Skeletal muscle tissue (tissue), 4 donors: Measurements from ENCODE around the gene UGT1A7. TPM values are rescaled to one million over a fixed set of nuclear protein-coding genes. Genes with fewer than 3 reads are reported as not detected.

Source experiments
- H3K27ac ChIP-seq: one replicate; pipeline ENCODE4 v1.7.0; 2013; ENCODE audit warnings: mild to moderate bottlenecking, low read depth, low read length, inconsistent platforms
- H3K27me3 ChIP-seq, 3 donors: one replicate each; pipeline ENCODE4 v1.7.0; 2013; ENCODE audit warnings: low read length in 3 of 3; ENCODE audit not compliant: control insufficient read depth in 3 of 3, insufficient read depth in 3 of 3
- H3K36me3 ChIP-seq, 3 donors: one replicate each; pipeline ENCODE4 v1.7.0; 2013; ENCODE audit warnings: low read length in 3 of 3; ENCODE audit not compliant: control insufficient read depth in 3 of 3, insufficient read depth in 3 of 3
- H3K4me1 ChIP-seq, 3 donors: one replicate each; pipeline ENCODE4 v1.7.0; 2013; ENCODE audit warnings: low read length in 3 of 3, mild to moderate bottlenecking in 3 of 3; ENCODE audit not compliant: control insufficient read depth in 3 of 3, insufficient read depth in 3 of 3
- H3K4me3 ChIP-seq, 3 donors: one replicate each; pipeline ENCODE4 v1.7.0; 2013; ENCODE audit warnings: low read length in 3 of 3
- H3K9ac ChIP-seq, 3 donors: one replicate each; pipeline ENCODE4 v1.7.0; 2013; ENCODE audit warnings: low read length in 3 of 3, mild to moderate bottlenecking in 3 of 3, moderate library complexity in 2 of 3, low read depth in 1 of 3
- H3K9me3 ChIP-seq, 3 donors: one replicate each; pipeline ENCODE4 v1.7.0; 2013; ENCODE audit warnings: low read length in 3 of 3; ENCODE audit not compliant: control insufficient read depth in 3 of 3
- total RNA-seq: library from RNA; depleted of rRNA; stranded (reverse); fragments of >200 nt; gene quantifications from one replicate; pipeline ENCODE4 v1.2.3, GENCODE V29; 2014
- donor health status: Osteomylitis.

UGT1A7 gene
- total RNA-seq, 1 donor from 2014 or later = not detected

DNA sequence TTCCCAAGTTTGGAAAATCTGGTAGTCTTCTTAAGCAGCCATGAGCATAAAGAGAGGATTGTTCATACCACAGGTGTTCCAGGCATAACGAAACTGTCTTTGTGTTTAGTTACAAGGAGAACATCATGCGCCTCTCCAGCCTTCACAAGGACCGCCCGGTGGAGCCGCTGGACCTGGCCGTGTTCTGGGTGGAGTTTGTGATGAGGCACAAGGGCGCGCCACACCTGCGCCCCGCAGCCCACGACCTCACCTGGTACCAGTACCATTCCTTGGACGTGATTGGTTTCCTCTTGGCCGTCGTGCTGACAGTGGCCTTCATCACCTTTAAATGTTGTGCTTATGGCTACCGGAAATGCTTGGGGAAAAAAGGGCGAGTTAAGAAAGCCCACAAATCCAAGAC, 90.5 kb downstream of the UGT1A7 start:
- Histone ChIP-seq H3K9me3 (peaks cover 0 to 1% (median 1%) of the 10 kb centered on the region in 3 donors), H3K36me3 (no peaks in the 10 kb centered on the region)

DNA sequence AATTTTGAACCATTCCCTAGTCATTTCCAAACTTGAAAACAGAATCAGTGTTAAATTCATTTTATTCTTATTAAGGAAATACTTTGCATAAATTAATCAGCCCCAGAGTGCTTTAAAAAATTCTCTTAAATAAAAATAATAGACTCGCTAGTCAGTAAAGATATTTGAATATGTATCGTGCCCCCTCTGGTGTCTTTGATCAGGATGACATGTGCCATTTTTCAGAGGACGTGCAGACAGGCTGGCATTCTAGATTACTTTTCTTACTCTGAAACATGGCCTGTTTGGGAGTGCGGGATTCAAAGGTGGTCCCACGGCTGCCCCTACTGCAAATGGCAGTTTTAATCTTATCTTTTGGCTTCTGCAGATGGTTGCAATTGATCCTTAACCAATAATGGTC, 90.9 kb downstream of the UGT1A7 start:
- Histone ChIP-seq H3K36me3 (no peaks in the 10 kb centered on the region), H3K4me1 (no peaks in the 10 kb centered on the region), H3K4me3 (no peak overlapping the region), H3K27me3 (peaks cover 0 to 7% (median 5%) of the 10 kb centered on the region in 3 donors), H3K27ac (no peak overlapping the region), H3K9me3 (peaks cover 0 to 4% (median 3%) of the 10 kb centered on the region in 3 donors), H3K9ac (no peak overlapping the region)

More for the DNA sequence above, 90.5 kb downstream of the UGT1A7 start:
- Histone ChIP-seq H3K4me1 (no peaks in the 10 kb centered on the region), H3K9ac (no peak overlapping the region), H3K4me3 (no peak overlapping the region), H3K27ac (no peak overlapping the region), H3K27me3 (peaks cover 0 to 7% (median 4%) of the 10 kb centered on the region in 3 donors)

DNA sequence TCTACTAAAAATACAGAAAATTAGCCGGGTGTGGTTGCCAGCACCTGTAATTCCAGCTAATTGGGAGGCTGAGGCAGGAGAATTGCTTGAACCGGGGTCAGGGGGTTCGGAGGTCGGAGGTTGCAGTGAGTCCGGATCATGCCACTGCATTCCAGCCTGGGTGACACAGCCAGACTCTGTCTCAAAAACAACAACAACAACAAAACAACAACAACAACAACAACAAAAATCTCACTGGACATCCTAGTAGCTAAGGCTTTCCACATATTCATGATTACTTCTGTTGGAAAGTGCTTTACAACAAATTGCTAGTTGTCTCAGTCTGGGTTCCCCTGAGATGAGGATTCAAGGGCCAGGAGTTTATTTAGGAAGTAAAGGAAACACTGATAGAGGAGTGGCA, 92.2 kb downstream of the UGT1A7 start:
- Histone ChIP-seq H3K27me3 (peaks cover 0 to 7% (median 5%) of the 10 kb centered on the region in 3 donors), H3K27ac (no peak overlapping the region), H3K4me1 (no peaks in the 10 kb centered on the region), H3K36me3 (no peaks in the 10 kb centered on the region), H3K9me3 (peaks cover 1 to 4% (median 3%) of the 10 kb centered on the region in 3 donors), H3K9ac (no peak overlapping the region), H3K4me3 (no peak overlapping the region)

DNA sequence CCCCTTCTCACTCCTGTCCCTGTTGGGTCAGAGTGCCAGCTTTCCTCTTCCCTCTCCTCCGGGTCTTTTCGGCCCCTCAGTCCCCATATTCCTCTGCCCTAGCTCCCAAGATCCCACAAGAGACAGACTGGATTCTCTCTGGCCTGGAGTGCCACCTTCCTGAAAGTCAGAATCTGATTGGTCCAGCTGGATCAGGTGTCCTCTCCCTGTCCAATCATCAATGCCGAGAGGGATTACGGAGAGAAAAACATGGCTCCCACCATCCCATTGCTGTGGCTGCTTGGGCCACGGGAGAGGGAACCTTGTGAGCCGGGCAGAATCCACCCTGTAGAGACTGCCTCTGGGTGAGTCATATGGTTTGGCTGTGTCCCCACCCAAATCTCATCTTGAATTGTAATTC, 93.7 kb downstream of the UGT1A7 start:
- Histone ChIP-seq H3K27ac (no peak overlapping the region), H3K4me1 (no peaks in the 10 kb centered on the region), H3K9me3 (peaks cover 4 to 6% (median 4%) of the 10 kb centered on the region in 3 donors), H3K9ac (no peak overlapping the region), H3K27me3 (peaks cover 0 to 9% (median 5%) of the 10 kb centered on the region in 3 donors), H3K4me3 (no peak overlapping the region), H3K36me3 (no peaks in the 10 kb centered on the region)

DNA sequence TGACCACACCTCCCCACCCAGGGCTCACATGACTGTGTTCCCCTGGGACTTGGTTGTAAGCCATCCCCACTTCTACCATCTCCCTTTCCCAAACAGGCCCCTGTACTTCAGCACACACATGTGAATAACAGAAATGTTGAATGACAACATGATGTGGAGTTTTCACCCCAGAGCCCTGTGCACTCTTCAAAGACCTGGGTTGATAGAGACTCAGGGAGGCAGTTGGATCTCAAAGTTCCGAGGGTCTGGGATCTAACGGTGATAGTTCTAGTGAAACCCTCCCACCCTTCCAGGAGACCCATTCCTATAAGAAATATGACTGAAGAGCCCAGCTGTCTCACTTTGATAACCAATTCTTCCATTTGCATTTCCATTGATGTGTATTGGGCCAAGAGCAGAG, 96.3 kb downstream of the UGT1A7 start, which contains the start of gene MROH2A:
MROH2A (plus strand) TSS at position 301 of the 400 bp plus-strand sequence. CDS start 1,029 bp downstream, outside the sequence.
- H3K4me1 ChIP-seq = no peaks in the 10 kb centered on the region
- no peak within 1 kb of the TSS for H3K27ac ChIP-seq
- peaks cover 0 to 5% (median 2%) of the 10 kb centered on the region in 3 donors for H3K27me3 ChIP-seq
- no peak within 1 kb of the TSS for H3K9ac ChIP-seq
- peaks cover 4 to 6% (median 6%) of the 10 kb centered on the region in 3 donors for H3K9me3 ChIP-seq
- H3K36me3 ChIP-seq = no peaks in the 10 kb centered on the region
- no peak within 1 kb of the TSS for H3K4me3 ChIP-seq

DNA sequence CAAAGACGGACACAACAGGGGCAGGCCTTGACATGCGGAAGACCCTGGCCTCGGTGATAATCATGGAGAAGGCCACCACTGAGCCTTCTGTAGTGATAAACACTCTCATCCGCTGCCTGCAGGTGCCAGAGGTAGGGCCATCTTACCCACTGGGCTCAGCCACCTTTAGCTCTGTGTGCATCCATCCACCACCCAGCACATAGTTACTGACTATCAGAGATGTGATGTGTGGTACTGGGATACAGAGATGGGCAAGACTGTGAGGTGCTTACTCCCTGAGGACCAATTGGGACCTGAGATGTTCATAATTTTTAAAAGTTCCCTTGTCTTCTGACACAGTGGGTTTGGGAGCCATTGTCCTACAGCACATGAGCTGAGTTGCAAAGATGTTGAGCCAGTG, 98.0 kb downstream of the UGT1A7 start:
- Histone ChIP-seq H3K27me3 (peaks cover 0 to 5% (median 2%) of the 10 kb centered on the region in 3 donors), H3K4me1 (no peaks in the 10 kb centered on the region), H3K27ac (no peak overlapping the region), H3K9me3 (peaks cover 4 to 6% (median 6%) of the 10 kb centered on the region in 3 donors), H3K9ac (no peak overlapping the region), H3K36me3 (no peaks in the 10 kb centered on the region), H3K4me3 (no peak overlapping the region)

DNA sequence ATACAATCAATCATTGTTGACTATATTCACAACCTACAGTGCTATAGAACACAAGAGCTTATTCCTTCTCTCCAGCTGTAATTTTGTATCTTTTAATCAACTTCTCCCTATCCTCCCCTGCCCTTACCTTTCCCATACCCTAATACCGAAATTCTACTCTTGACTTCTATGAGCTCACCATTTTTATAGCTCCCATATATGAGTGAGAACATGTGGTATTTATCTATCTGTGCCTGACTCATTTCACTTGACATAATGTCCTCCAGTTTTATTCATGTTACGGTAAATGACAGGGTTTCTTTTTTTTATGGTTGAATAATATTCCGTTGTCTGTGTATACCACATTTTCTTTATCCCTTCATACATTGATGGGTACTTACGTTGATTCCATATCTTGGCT, 99.1 kb downstream of the UGT1A7 start:
- H3K9ac ChIP-seq = no peak overlapping the region
- no peaks in the 10 kb centered on the region for H3K36me3 ChIP-seq
- H3K9me3 ChIP-seq = peaks cover 4 to 6% (median 6%) of the 10 kb centered on the region in 3 donors
- no peak overlapping the region for H3K27ac ChIP-seq
- no peaks in the 10 kb centered on the region for H3K4me1 ChIP-seq
- no peak overlapping the region for H3K4me3 ChIP-seq
- H3K27me3 ChIP-seq = peaks cover 0 to 5% (median 2%) of the 10 kb centered on the region in 3 donors

DNA sequence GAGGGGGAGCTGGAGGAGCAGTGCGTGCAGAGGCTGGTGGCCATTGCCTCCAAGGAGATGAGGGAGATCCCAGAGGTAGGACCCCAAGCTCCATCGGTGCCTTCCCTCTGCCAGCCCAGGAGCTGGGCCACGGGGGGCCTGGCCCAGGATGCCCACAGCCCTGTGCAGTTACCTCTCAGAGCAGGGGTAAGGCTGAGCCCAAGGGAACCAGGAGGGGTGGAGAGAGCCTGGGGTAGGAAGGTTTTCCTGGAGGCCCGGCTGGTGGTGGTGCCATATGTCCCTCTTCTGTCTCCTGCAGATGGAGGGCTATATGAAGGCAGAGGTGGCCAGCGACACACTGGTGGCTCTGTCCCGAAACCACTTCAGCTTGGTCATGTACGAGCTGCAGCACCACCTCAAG, 107.9 kb downstream of the UGT1A7 start:
- Histone ChIP-seq H3K9me3 (peaks cover 0 to 4% (median 0%) of the 10 kb centered on the region in 3 donors), H3K4me1 (no peaks in the 10 kb centered on the region), H3K27me3 (no peaks in the 10 kb centered on the region), H3K36me3 (no peaks in the 10 kb centered on the region), H3K9ac (no peak overlapping the region), H3K27ac (no peak overlapping the region), H3K4me3 (no peak overlapping the region)

DNA sequence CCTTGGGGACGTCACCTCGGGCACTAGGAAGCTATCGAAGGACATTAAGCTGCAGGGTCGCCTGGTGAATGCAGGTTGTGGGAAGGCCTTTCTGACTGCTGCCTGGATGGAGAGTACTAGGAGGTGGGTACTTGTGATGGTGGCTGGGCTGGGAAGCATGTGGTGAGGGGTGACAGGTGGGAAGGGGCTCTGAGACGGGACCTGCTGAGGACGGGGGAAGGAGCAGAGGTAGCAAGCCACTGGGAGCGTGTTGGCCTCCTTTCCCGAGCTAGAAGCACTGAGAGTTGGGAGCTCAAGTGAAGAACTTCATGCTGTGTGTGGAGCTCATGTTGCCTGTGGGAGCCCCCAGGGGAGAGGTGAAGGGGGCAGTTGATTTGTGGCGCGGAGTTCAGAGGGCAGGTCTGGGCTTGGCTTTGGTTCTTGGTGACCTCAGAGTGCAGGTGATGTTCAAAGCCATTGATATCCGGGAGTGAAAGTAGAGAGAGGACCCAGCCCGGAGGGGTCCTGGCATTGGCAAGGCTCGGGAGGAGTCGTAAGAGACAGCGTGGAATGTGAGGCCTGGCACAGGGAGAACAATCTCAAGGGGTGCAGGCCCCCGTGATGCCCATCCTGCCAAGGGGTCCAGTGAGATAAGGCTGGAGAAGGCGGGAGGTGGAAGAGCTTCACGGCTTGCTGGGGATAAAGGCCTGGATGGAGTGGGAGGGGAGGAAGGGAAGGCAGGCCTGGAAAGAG, 109.6 kb downstream of the UGT1A7 start:
- H3K9me3 ChIP-seq = peaks cover 0 to 4% (median 0%) of the 10 kb centered on the region in 3 donors
- H3K36me3 ChIP-seq = no peaks in the 10 kb centered on the region
- H3K27me3 ChIP-seq = no peaks in the 10 kb centered on the region
- H3K27ac ChIP-seq = no peak overlapping the region
- H3K9ac ChIP-seq = no peak overlapping the region
- no peaks in the 10 kb centered on the region for H3K4me1 ChIP-seq
- H3K4me3 ChIP-seq = no peak overlapping the region

DNA sequence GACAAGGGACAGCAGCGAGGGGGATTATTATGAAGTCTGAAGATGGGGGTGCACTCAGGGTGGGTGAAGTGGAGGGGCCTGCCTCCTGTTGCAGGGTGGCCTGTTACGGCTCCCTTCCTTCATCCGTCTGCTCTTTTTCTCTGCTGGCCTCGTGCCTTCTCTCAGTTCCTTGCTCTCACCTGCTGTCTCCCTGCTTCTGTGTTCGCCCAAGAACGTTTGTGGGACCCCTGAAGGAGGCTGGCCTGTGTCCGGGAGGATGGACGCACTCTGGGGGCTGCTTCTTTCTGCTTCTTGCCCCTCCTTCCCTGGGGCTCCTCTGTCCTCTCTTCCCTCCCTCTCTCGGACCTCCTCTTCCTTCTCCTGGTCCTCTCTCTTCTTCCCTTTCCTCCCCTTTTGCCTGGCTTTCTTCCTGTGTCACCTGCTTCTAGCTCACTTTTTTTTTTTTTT, 110.2 kb downstream of the UGT1A7 start:
- no peak overlapping the region for H3K9ac ChIP-seq
- no peak overlapping the region for H3K27ac ChIP-seq
- no peak overlapping the region for H3K4me3 ChIP-seq
- H3K36me3 ChIP-seq = no peaks in the 10 kb centered on the region
- H3K4me1 ChIP-seq = no peaks in the 10 kb centered on the region
- H3K27me3 ChIP-seq = no peaks in the 10 kb centered on the region
- H3K9me3 ChIP-seq = peaks cover 0 to 4% (median 0%) of the 10 kb centered on the region in 3 donors
